H9 (cell line): Measurements from ENCODE around the gene MRGPRD. TPM values are rescaled to one million over a fixed set of nuclear protein-coding genes. Genes with fewer than 3 reads are reported as not detected.

Experiments used
- DNase-seq: peaks from one replicate; pipeline ENCODE4 v3.0.0-alpha.2; 2017
- H2AFZ ChIP-seq: one replicate; pipeline ENCODE4 v1.6.1; 2013; ENCODE audit warnings: mild to moderate bottlenecking, low read length, control low read depth, moderate library complexity
- H2AK5ac ChIP-seq: 2 replicates; pipeline ENCODE4 v1.6.1; 2013; ENCODE audit warnings: low read length, control low read depth, mixed read lengths; ENCODE audit not compliant: insufficient read length
- H2BK120ac ChIP-seq: one replicate; pipeline ENCODE4 v1.6.1; 2013; ENCODE audit warnings: low read depth, mild to moderate bottlenecking, low read length, control low read depth, inconsistent platforms; ENCODE audit not compliant: poor library complexity, severe bottlenecking
- H2BK12ac ChIP-seq: 2 replicates; pipeline ENCODE4 v1.6.1; 2013; ENCODE audit warnings: low read length, control low read depth, mixed read lengths, low read depth; ENCODE audit not compliant: insufficient read length
- H2BK15ac ChIP-seq: 2 replicates; pipeline ENCODE4 v1.6.1; 2013; ENCODE audit warnings: low read depth, low read length, control low read depth
- H2BK20ac ChIP-seq: one replicate; pipeline ENCODE4 v1.6.1; 2013; ENCODE audit warnings: low read depth, mild to moderate bottlenecking, low read length, control low read depth, inconsistent platforms; ENCODE audit not compliant: poor library complexity, severe bottlenecking
- H2BK5ac ChIP-seq: 2 replicates; pipeline ENCODE4 v1.6.1; 2013; ENCODE audit warnings: low read length, control low read depth, mixed read lengths; ENCODE audit not compliant: insufficient read length
- H3K14ac ChIP-seq: 2 replicates; pipeline ENCODE4 v1.6.1; 2013; ENCODE audit warnings: low read length, control low read depth; ENCODE audit not compliant: insufficient read depth
- H3K18ac ChIP-seq: 2 replicates; pipeline ENCODE4 v1.6.1; 2013; ENCODE audit warnings: low read depth, mild to moderate bottlenecking, mixed read lengths, low read length, control low read depth; ENCODE audit not compliant: insufficient read length
- H3K23ac ChIP-seq: 2 replicates; pipeline ENCODE4 v1.6.1; 2013; ENCODE audit warnings: low read length, control low read depth, mixed read lengths, low read depth; ENCODE audit not compliant: insufficient read length
- H3K23me2 ChIP-seq: 2 replicates; pipeline ENCODE4 v1.6.1; 2013; ENCODE audit warnings: low read depth, mild to moderate bottlenecking, mixed read lengths, low read length, control low read depth; ENCODE audit not compliant: insufficient read length, poor library complexity, severe bottlenecking
- H3K27ac ChIP-seq: 2 replicates; pipeline ENCODE4 v1.5.1; 2013; ENCODE audit warnings: low read length, control low read depth, mixed read lengths, low read depth; ENCODE audit not compliant: insufficient read length
- H3K27me3 ChIP-seq: 2 replicates; pipeline ENCODE4 v1.6.1; 2013; ENCODE audit warnings: low read length, control low read depth, inconsistent platforms; ENCODE audit not compliant: insufficient read depth
- H3K4ac ChIP-seq: 2 replicates; pipeline ENCODE4 v1.6.1; 2013; ENCODE audit warnings: low read depth, mild to moderate bottlenecking, control low read depth, inconsistent platforms, low read length, moderate library complexity
- H3K4me1 ChIP-seq: 2 replicates; pipeline ENCODE4 v1.6.1; 2013; ENCODE audit warnings: low read length, control low read depth, inconsistent platforms; ENCODE audit not compliant: insufficient read depth
- H3K4me2 ChIP-seq: 2 replicates; pipeline ENCODE4 v1.6.1; 2013; ENCODE audit warnings: low read length, control low read depth, mixed read lengths; ENCODE audit not compliant: insufficient read length, insufficient read depth
- H3K56ac ChIP-seq: 2 replicates; pipeline ENCODE4 v1.6.1; 2013; ENCODE audit warnings: low read depth, mild to moderate bottlenecking, mixed read lengths, low read length, control low read depth; ENCODE audit not compliant: insufficient read length
- H3K79me1 ChIP-seq: 2 replicates; pipeline ENCODE4 v1.6.1; 2013; ENCODE audit warnings: low read depth, mild to moderate bottlenecking, moderate library complexity, low read length, control low read depth, inconsistent platforms; ENCODE audit not compliant: insufficient read depth, poor library complexity, severe bottlenecking
- H3K79me2 ChIP-seq: 2 replicates; pipeline ENCODE4 v1.6.1; 2013; ENCODE audit warnings: low read length, control low read depth, inconsistent platforms; ENCODE audit not compliant: insufficient read depth
- H3K9ac ChIP-seq: 2 replicates; pipeline ENCODE4 v1.6.1; 2013; ENCODE audit warnings: low read length, control low read depth, mixed read lengths; ENCODE audit not compliant: insufficient read length; ENCODE audit errors: extremely low read depth
- H3K9me3 ChIP-seq: one replicate; pipeline ENCODE4 v1.6.1; 2013; ENCODE audit warnings: low read depth, low read length, inconsistent platforms; ENCODE audit not compliant: control insufficient read depth
- H3T11ph ChIP-seq: one replicate; pipeline ENCODE4 v1.6.1; 2013; ENCODE audit warnings: mild to moderate bottlenecking, low read length, control low read depth, inconsistent platforms
- H4K20me1 ChIP-seq: one replicate; pipeline ENCODE4 v1.6.1; 2013; ENCODE audit not compliant: control insufficient read depth, insufficient read length, insufficient read depth
- H4K5ac ChIP-seq: 2 replicates; pipeline ENCODE4 v1.6.1; 2013; ENCODE audit warnings: low read depth, mild to moderate bottlenecking, mixed read lengths, low read length, control low read depth; ENCODE audit not compliant: insufficient read length
- H4K8ac ChIP-seq: replicated peaks from 2 replicates; pipeline ENCODE4 v1.6.1; 2013; ENCODE audit warnings: low read length, control low read depth, mixed read lengths, low read depth; ENCODE audit not compliant: insufficient read length
- H4K91ac ChIP-seq: 2 replicates; pipeline ENCODE4 v1.6.1; 2013; ENCODE audit warnings: low read depth, mild to moderate bottlenecking, moderate library complexity, mixed read lengths, low read length, control low read depth; ENCODE audit not compliant: insufficient read length
- H3K27ac Mint-ChIP-seq, 3 experiments: 2 replicates in 2 of 3; 3 replicates in 1 of 3; pipeline ENCODE4 v1.8.0; 2020 to 2021; ENCODE audit warnings: mixed read lengths in 3 of 3, mild to moderate bottlenecking in 1 of 3, moderate library complexity in 1 of 3
- H3K27me3 Mint-ChIP-seq: 2 replicates; pipeline ENCODE4 v1.8.0; 2021; ENCODE audit warnings: low read depth, mild to moderate bottlenecking, moderate library complexity, mixed read lengths
- H3K36me3 Mint-ChIP-seq, 3 experiments: 2 replicates in 2 of 3; 3 replicates in 1 of 3; pipeline ENCODE4 v1.8.0; 2020 to 2021; ENCODE audit warnings: low read depth in 3 of 3, mixed read lengths in 3 of 3; ENCODE audit not compliant: insufficient read depth in 1 of 3
- H3K4me1 Mint-ChIP-seq, 2 experiments: 2 replicates each; pipeline ENCODE4 v1.8.0; 2020; ENCODE audit warnings: mixed read lengths in 2 of 2
- H3K4me3 Mint-ChIP-seq, 2 experiments: 2 replicates in 1 of 2; 3 replicates in 1 of 2; pipeline ENCODE4 v1.8.0; 2020 to 2021; ENCODE audit warnings: mild to moderate bottlenecking in 2 of 2, mixed read lengths in 2 of 2, moderate library complexity in 1 of 2
- H3K9me3 Mint-ChIP-seq, 2 experiments: 2 replicates in 1 of 2; 3 replicates in 1 of 2; pipeline ENCODE4 v1.8.0; 2020; ENCODE audit warnings: mild to moderate bottlenecking in 2 of 2, mixed read lengths in 2 of 2, moderate library complexity in 1 of 2
- WGBS: extraction: QIAGEN DNeasy Blood & Tissue Kit; methylation state at CpG from one replicate; pipeline ENCODE4 v1.1.7; 2013; ENCODE audit warnings: missing lambda C conversion rate, low lambda C conversion rate, mixed read lengths; ENCODE audit not compliant: insufficient read length; ENCODE audit errors: extremely low coverage; 5-methylcytosine and 5-hydroxymethylcytosine counted together
- total RNA-seq: library from RNA; stranded (reverse); gene quantifications from 2 replicates; pipeline ENCODE4 v1.2.1, GENCODE V29; 2021
- TF ChIP-seq, protein P1 (sequence below): fragments of 200-600 bp; sonication (generic); conservative IDR thresholded peaks from 3 replicates; pipeline ENCODE4 v1.8.0; 2021; ENCODE audit warnings: antibody characterized with exemption, mild to moderate bottlenecking

MRGPRD gene
- total RNA-seq, 1 experiment from 2014 or later, result not detected

DNA sequence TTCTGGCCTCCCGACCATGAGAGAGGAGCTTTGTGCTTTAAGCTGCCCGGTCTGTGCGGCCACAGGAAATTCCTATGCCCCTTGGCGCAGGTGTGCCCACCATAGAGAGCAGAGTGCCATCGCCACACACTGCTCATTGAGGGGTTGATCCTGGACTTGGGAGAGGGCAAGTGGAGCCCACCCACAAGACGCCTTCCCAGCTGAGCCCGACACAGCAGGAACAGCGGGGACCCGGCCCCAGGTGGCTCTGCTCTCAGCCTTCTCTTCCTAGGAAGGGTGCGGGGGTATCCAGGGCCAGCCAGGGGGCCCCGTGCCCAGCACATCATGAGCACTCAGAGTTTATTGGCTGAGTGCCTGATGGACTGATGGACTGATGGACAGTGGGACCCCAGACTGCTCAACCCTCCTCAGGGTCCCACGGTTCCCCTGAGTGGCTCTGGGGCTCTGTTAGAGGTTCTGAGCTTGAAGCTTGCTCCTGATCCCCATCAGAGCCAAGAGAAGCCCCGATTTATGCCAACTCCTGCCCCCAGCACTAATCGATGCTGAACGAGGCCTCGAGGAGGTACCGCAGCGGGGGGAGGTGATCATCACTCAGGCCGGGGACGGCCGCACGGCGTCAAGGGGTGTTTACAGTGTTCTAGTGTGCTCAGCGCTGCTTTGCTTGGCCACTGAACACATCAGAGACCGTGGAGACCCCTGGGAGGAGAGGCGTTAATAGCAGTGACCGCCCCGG lies 13.5 kb upstream of the MRGPRD start:
- no peak for DNase-seq
- H3K27ac Mint-ChIP-seq, result no peak overlapping the region

More for the DNA sequence above, 13.5 kb upstream of the MRGPRD start:
- Histone ChIP-seq H4K91ac (no peak overlapping the region), H3K23ac (no peak overlapping the region), H3K23me2 (no peaks in the 10 kb centered on the region), H3K4me2 (no peak overlapping the region), H2BK5ac (no peak overlapping the region), H3T11ph (no peak overlapping the region), H2AFZ (no peak overlapping the region), H3K56ac (no peak overlapping the region), H3K4ac (no peak overlapping the region), H4K20me1 (no peaks in the 10 kb centered on the region), H3K4me1 (no peaks in the 10 kb centered on the region), H3K18ac (no peak overlapping the region), H2BK20ac (no peak overlapping the region), H3K27ac (no peak overlapping the region), H3K79me2 (no peaks in the 10 kb centered on the region), H2BK120ac (no peak overlapping the region), H4K8ac (no peak overlapping the region), H3K9ac (no peak overlapping the region), H2AK5ac (no peak overlapping the region), H2BK12ac (no peak overlapping the region), H3K79me1 (no peaks in the 10 kb centered on the region), H4K5ac (no peak overlapping the region), H3K14ac (no peak overlapping the region), H2BK15ac (no peak overlapping the region), H3K27me3 (no peaks in the 10 kb centered on the region), H3K9me3 (no peaks in the 10 kb centered on the region)
- TF ChIP-seq, protein P1, sequence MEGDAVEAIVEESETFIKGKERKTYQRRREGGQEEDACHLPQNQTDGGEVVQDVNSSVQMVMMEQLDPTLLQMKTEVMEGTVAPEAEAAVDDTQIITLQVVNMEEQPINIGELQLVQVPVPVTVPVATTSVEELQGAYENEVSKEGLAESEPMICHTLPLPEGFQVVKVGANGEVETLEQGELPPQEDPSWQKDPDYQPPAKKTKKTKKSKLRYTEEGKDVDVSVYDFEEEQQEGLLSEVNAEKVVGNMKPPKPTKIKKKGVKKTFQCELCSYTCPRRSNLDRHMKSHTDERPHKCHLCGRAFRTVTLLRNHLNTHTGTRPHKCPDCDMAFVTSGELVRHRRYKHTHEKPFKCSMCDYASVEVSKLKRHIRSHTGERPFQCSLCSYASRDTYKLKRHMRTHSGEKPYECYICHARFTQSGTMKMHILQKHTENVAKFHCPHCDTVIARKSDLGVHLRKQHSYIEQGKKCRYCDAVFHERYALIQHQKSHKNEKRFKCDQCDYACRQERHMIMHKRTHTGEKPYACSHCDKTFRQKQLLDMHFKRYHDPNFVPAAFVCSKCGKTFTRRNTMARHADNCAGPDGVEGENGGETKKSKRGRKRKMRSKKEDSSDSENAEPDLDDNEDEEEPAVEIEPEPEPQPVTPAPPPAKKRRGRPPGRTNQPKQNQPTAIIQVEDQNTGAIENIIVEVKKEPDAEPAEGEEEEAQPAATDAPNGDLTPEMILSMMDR, result no peak
- no peaks in the 10 kb centered on the region for H3K9me3 Mint-ChIP-seq
- no CpG with 5 or more reads among the region's 28 CpGs for WGBS
- H3K4me3 Mint-ChIP-seq, result no peak overlapping the region
- no peaks in the 10 kb centered on the region for H3K36me3 Mint-ChIP-seq
- H3K4me1 Mint-ChIP-seq, result peaks cover 5 to 14% of the 10 kb centered on the region in 2 experiments
- no peaks in the 10 kb centered on the region; the same call in 1 of the 2 replicates for H3K27me3 Mint-ChIP-seq
